T-helper 2 cell treated with Interferon-gamma antibody and Interleukin-4, amounts not matched to agents 100 ng/mL and 5 ng/mL, for 36 hours (primary cell): ENCODE data around the gene TACC2. TPM values are rescaled to one million over a fixed set of nuclear protein-coding genes. Genes with fewer than 3 reads are reported as not detected.
"Not testable (repeated sequence)": the region's sequence is repeated elsewhere in the genome, so short reads cannot be mapped to it uniquely, and the experiment has no call there.

Experiments
- intact Hi-C: fragments of 100-400 bp; cut with micrococcal nuclease; formaldehyde crosslinking; loops from one replicate; pipeline ENCODE4 v1.15.1; 2023
- total RNA-seq: library from RNA; stranded (reverse); gene quantifications from 2 replicates; pipeline ENCODE4 v1.2.3, GENCODE V29; 2022

The TACC2 gene
- total RNA-seq, 1 donor from 2014 or later: not detected

GRCh38 chr10:122022276-122022675 lies 33.3 kb downstream of the TACC2 start:
- intact Hi-C loops: no loop called here

GRCh38 chr10:122023257-122023656 lies 34.3 kb downstream of the TACC2 start:
- intact Hi-C loops: not testable (repeated sequence)

GRCh38 chr10:122029499-122030199 lies 40.7 kb downstream of the TACC2 start:
- intact Hi-C loops: no loop called here

- intact Hi-C loops: no loop called here
These were observed 41.2 kb downstream of the TACC2 start for GRCh38 chr10:122030200-122030552.

- intact Hi-C loops: no loop called here
These were observed 44.4 kb downstream of the TACC2 start for GRCh38 chr10:122033224-122033926.

GRCh38 chr10:122034149-122034756 lies 45.3 kb downstream of the TACC2 start:
- intact Hi-C loops: no loop called here

GRCh38 chr10:122040786-122041185 lies 51.8 kb downstream of the TACC2 start:
- intact Hi-C loops: no loop called here

GRCh38 chr10:122042836-122043235 lies 53.9 kb downstream of the TACC2 start:
- intact Hi-C loops: no loop called here

GRCh38 chr10:122044045-122044661 lies 55.2 kb downstream of the TACC2 start:
- intact Hi-C loops: no loop called here

- intact Hi-C loops: no loop called here
These were observed 55.8 kb downstream of the TACC2 start for GRCh38 chr10:122044713-122045112.

- intact Hi-C loops: no loop called here
These were observed 56.2 kb downstream of the TACC2 start for GRCh38 chr10:122045212-122045611.

- intact Hi-C loops: no loop called here
These were observed 58.6 kb downstream of the TACC2 start for GRCh38 chr10:122047560-122047959.

GRCh38 chr10:122049076-122049475 lies 60.1 kb downstream of the TACC2 start:
- intact Hi-C loops: no loop called here

GRCh38 chr10:122050311-122050710 lies 61.3 kb downstream of the TACC2 start:
- intact Hi-C loops: no loop called here

- intact Hi-C loops: no loop called here
These were observed 61.8 kb downstream of the TACC2 start for GRCh38 chr10:122050811-122051210.

- intact Hi-C loops: no loop called here
These were observed 62.8 kb downstream of the TACC2 start for GRCh38 chr10:122051609-122052385.

GRCh38 chr10:122052701-122053100 lies 63.7 kb downstream of the TACC2 start:
- intact Hi-C loops: no loop called here

- intact Hi-C loops: no loop called here
These were observed 64.4 kb downstream of the TACC2 start for GRCh38 chr10:122053314-122053713.

- intact Hi-C loops: no loop called here
These were observed 65.4 kb downstream of the TACC2 start for GRCh38 chr10:122054048-122055025.

GRCh38 chr10:122055252-122055651 lies 66.3 kb downstream of the TACC2 start:
- intact Hi-C loops: no loop called here
